DLD1 (cell line): ENCODE results near the gene PLGLB2.
"Not testable (repeated sequence)": the region's sequence is repeated elsewhere in the genome, so short reads cannot be mapped to it uniquely, and the experiment has no call there.

Experiments used
- in situ Hi-C: cut with HindIII; loops from 2 replicates; pipeline ENCODE4 v1.10.0; 2017; ENCODE audit warnings: low sequenced_read_pairs

The PLGLB2 gene

GRCh38 chr2:87747791-87748190 is at the start of gene PLGLB2:
PLGLB2 (plus strand) TSS chr2:87748087; CDS start chr2:87748154, 67 bp downstream.
- in situ Hi-C loops, result not testable (repeated sequence)

- in situ Hi-C loops, result not testable (repeated sequence)
These were observed 43.1 kb upstream of the PLGLB2 start for GRCh38 chr2:87704572-87705323.

- in situ Hi-C loops, result not testable (repeated sequence)
These were observed 39.5 kb upstream of the PLGLB2 start for GRCh38 chr2:87708368-87708767.

- in situ Hi-C loops, result not testable (repeated sequence)
These were observed 19.8 kb upstream of the PLGLB2 start for GRCh38 chr2:87727940-87728599.

- in situ Hi-C loops, result not testable (repeated sequence)
These were observed 7.0 kb upstream of the PLGLB2 start for GRCh38 chr2:87740928-87741327.

- in situ Hi-C loops, result not testable (repeated sequence)
These were observed 5.3 kb upstream of the PLGLB2 start for GRCh38 chr2:87742393-87743108.

- in situ Hi-C loops, result not testable (repeated sequence)
These were observed 4.2 kb upstream of the PLGLB2 start for GRCh38 chr2:87743638-87744037.

- in situ Hi-C loops, result not testable (repeated sequence)
These were observed 2.4 kb upstream of the PLGLB2 start for GRCh38 chr2:87745353-87745951.

- in situ Hi-C loops, result not testable (repeated sequence)
These were observed 637 bp downstream of the PLGLB2 start for GRCh38 chr2:87748524-87748923.

GRCh38 chr2:87750560-87750959 is 2.7 kb downstream of the PLGLB2 start:
- in situ Hi-C loops, result not testable (repeated sequence)

- in situ Hi-C loops, result not testable (repeated sequence)
These were observed 6.9 kb downstream of the PLGLB2 start for GRCh38 chr2:87754759-87755158.
